ENCODE results near the gene CISD3.

DNA sequence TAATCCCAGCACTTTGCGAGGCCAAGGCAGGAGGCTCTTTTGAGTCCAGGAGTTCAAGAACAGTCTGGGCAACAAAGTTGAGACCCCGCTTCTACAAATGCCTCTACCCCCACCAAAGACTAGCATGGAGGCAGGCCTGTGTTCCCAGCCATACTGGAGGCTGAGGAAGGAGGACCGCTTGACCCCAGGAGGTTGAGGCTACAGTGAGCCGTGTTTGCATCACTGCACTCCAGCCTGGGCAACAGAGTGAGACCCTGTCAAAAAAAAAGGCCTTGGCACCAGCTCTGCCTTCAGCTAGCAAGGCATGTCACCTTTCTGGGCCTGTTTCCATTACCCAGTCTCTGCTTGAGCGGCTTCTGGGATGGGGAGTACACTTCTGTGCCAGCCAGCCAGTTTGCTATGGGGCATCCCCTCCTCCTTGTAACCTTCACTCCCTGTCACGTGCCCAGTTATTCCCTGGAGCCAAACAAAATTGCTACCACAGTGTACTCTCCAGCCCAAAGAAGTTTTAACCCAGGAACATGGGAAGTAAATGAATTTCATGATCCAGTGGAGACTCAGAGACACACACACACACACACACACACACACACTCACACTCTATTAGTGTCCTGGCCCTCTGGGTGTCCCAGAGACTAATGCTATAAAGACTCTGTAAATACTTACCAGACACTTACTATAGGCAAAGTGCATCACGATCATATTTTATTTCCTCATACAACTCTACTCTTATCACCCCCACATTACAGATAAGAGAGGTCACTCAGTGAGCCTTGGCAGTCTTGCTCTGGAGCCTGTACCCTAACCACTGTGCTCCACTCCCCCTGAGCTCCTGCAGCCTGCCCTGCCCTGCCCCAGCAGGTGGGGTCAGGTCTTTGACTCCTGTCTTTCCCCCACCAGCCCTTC, 2.5 kb downstream of the CISD3 start:
- no peak for TF ChIP-seq POLR2A (IDR thresholded peaks at IDR 0.05)
- TF ChIP-seq, protein P1, sequence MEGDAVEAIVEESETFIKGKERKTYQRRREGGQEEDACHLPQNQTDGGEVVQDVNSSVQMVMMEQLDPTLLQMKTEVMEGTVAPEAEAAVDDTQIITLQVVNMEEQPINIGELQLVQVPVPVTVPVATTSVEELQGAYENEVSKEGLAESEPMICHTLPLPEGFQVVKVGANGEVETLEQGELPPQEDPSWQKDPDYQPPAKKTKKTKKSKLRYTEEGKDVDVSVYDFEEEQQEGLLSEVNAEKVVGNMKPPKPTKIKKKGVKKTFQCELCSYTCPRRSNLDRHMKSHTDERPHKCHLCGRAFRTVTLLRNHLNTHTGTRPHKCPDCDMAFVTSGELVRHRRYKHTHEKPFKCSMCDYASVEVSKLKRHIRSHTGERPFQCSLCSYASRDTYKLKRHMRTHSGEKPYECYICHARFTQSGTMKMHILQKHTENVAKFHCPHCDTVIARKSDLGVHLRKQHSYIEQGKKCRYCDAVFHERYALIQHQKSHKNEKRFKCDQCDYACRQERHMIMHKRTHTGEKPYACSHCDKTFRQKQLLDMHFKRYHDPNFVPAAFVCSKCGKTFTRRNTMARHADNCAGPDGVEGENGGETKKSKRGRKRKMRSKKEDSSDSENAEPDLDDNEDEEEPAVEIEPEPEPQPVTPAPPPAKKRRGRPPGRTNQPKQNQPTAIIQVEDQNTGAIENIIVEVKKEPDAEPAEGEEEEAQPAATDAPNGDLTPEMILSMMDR (IDR thresholded peaks at IDR 0.05 in 4 of 5, conservative IDR thresholded peaks at IDR 0.05 in 1 of 5), result no peak

Measured in gastrocnemius medialis (tissue), 4 donors.